GM23338 (cell line): ENCODE data around the gene CMSS1. TPM values are rescaled to one million over a fixed set of nuclear protein-coding genes. Genes with fewer than 3 reads are reported as not detected.

Source experiments
- ATAC-seq: fragments of 200-7000 bp; cut with Tn5 transposase; 3 replicates; pipeline ENCODE4 v1.9.1; 2020
- DNase-seq: peaks from one replicate; pipeline ENCODE4 v3.0.0-alpha.2; 2015; ENCODE audit warnings: low spot score
- H2AFZ ChIP-seq: fragments of 200-600 bp; sonication (generic); 2 replicates; pipeline ENCODE4 v1.8.0; 2016; ENCODE audit warnings: antibody characterized with exemption, mild to moderate bottlenecking, moderate library complexity
- H3F3A ChIP-seq: fragments of 200-600 bp; sonication (generic); replicated peaks from 2 replicates; pipeline ENCODE4 v1.8.0; 2017; ENCODE audit warnings: antibody characterized with exemption, mixed run types, low read depth
- H3K27ac ChIP-seq: fragments of 200-600 bp; sonication (generic); 2 replicates; pipeline ENCODE4 v1.6.1; 2016; ENCODE audit warnings: low read depth
- H3K27me3 ChIP-seq: fragments of 200-600 bp; sonication (generic); 2 replicates; pipeline ENCODE4 v1.8.0; 2016; ENCODE audit warnings: mild to moderate bottlenecking, mixed run types, moderate library complexity; ENCODE audit not compliant: insufficient read depth
- H3K36me3 ChIP-seq: fragments of 200-600 bp; sonication (generic); 2 replicates; pipeline ENCODE4 v1.8.0; 2016; ENCODE audit warnings: mild to moderate bottlenecking; ENCODE audit not compliant: insufficient read depth
- H3K4me1 ChIP-seq: fragments of 200-600 bp; sonication (generic); 2 replicates; pipeline ENCODE4 v1.8.0; 2016; ENCODE audit warnings: mild to moderate bottlenecking, moderate library complexity; ENCODE audit not compliant: insufficient read depth
- H3K4me2 ChIP-seq: fragments of 200-600 bp; sonication (generic); 2 replicates; pipeline ENCODE4 v1.7.1; 2017; ENCODE audit warnings: mixed run types
- H3K4me3 ChIP-seq: fragments of 200-600 bp; sonication (generic); 2 replicates; pipeline ENCODE4 v1.6.1; 2016; ENCODE audit warnings: mixed run types
- H3K79me2 ChIP-seq: fragments of 200-600 bp; sonication (generic); replicated peaks from 2 replicates; pipeline ENCODE4 v1.8.0; 2017; ENCODE audit warnings: mild to moderate bottlenecking; ENCODE audit not compliant: insufficient read depth
- H3K9me2 ChIP-seq: fragments of 200-600 bp; sonication (generic); 2 replicates; pipeline ENCODE4 v1.8.0; 2017; ENCODE audit not compliant: insufficient read depth
- H4K20me1 ChIP-seq: fragments of 200-600 bp; sonication (generic); replicated peaks from 2 replicates; pipeline ENCODE4 v1.8.0; 2017; ENCODE audit warnings: mild to moderate bottlenecking; ENCODE audit not compliant: insufficient read depth
- H3K27ac Mint-ChIP-seq: 2 replicates; pipeline ENCODE4 v1.8.0; 2020; ENCODE audit warnings: inconsistent platforms, mild to moderate bottlenecking, moderate library complexity, mixed read lengths
- H3K27me3 Mint-ChIP-seq: 3 replicates; pipeline ENCODE4 v1.8.0; 2022; ENCODE audit warnings: low read depth, mild to moderate bottlenecking, moderate library complexity, mixed read lengths, inconsistent platforms; ENCODE audit not compliant: insufficient read depth, poor library complexity
- H3K36me3 Mint-ChIP-seq: 3 replicates; pipeline ENCODE4 v1.8.0; 2021; ENCODE audit warnings: low read depth, mild to moderate bottlenecking, inconsistent platforms, moderate library complexity, mixed read lengths
- H3K4me1 Mint-ChIP-seq: 3 replicates; pipeline ENCODE4 v1.8.0; 2020; ENCODE audit warnings: mild to moderate bottlenecking, inconsistent platforms, mixed read lengths
- H3K4me3 Mint-ChIP-seq: 3 replicates; pipeline ENCODE4 v1.8.0; 2021; ENCODE audit warnings: moderate library complexity, mild to moderate bottlenecking, inconsistent platforms, mixed read lengths
- H3K9me3 Mint-ChIP-seq: 3 replicates; pipeline ENCODE4 v1.8.0; 2020; ENCODE audit warnings: moderate library complexity, mild to moderate bottlenecking, inconsistent platforms, mixed read lengths
- CREB1 ChIP-seq: fragments of 250-450 bp; sonication (Bioruptor Pico); IDR thresholded peaks from 2 replicates; pipeline ENCODE4 v1.5.0; 2020; ENCODE audit warnings: low read depth, mild to moderate bottlenecking, moderate library complexity
- EZH2 ChIP-seq: fragments of 200-600 bp; sonication (generic); IDR thresholded peaks from one replicate; pipeline ENCODE4 v1.8.0; 2017; ENCODE audit warnings: antibody characterized with exemption, mild to moderate bottlenecking, low read depth; ENCODE audit not compliant: unreplicated experiment
- EZH2phosphoT487 ChIP-seq: fragments of 200-600 bp; sonication (generic); IDR thresholded peaks from one replicate; pipeline ENCODE4 v1.8.1; 2018; ENCODE audit warnings: antibody characterized with exemption; ENCODE audit not compliant: unreplicated experiment
- JUNB ChIP-seq: IDR thresholded peaks from one replicate; pipeline ENCODE4 v1.6.1; 2016; ENCODE audit warnings: antibody characterized with exemption; ENCODE audit not compliant: unreplicated experiment
- NANOG ChIP-seq: IDR thresholded peaks from 2 replicates; pipeline ENCODE4 v1.6.1; 2016; ENCODE audit warnings: antibody characterized with exemption, borderline replicate concordance
- POLR2AphosphoS5 ChIP-seq: IDR thresholded peaks from 2 replicates; pipeline ENCODE4 v1.6.1; 2016; ENCODE audit warnings: antibody characterized with exemption, low read depth
- STAT1 ChIP-seq: IDR thresholded peaks from one replicate; pipeline ENCODE4 v1.6.1; 2016; ENCODE audit warnings: antibody characterized with exemption; ENCODE audit not compliant: unreplicated experiment
- ZNF114 ChIP-seq: fragments of 250-450 bp; sonication (Bioruptor Pico); IDR thresholded peaks from 2 replicates; pipeline ENCODE4 v1.5.0; 2020; ENCODE audit warnings: mild to moderate bottlenecking, moderate library complexity
- ZNF331 ChIP-seq: fragments of 250-450 bp; sonication (Bioruptor Pico); IDR thresholded peaks from 2 replicates; pipeline ENCODE4 v1.5.0; 2020; ENCODE audit warnings: low read depth, mild to moderate bottlenecking, moderate library complexity
- polyA plus RNA-seq: library from polyadenylated mRNA; unstranded; fragments of >200 nt; fragmentation: Nextera tagmentation; extraction: Ambion mirVana; gene quantifications from 2 replicates; pipeline ENCODE4 v1.2.1, GENCODE V29; 2016
- total RNA-seq: library from RNA; depleted of rRNA; stranded (reverse); fragments of >200 nt; shearing (Covaris generic); gene quantifications from 2 replicates; pipeline ENCODE4 v1.2.3, GENCODE V29; 2014
- TF ChIP-seq, protein P1 (sequence below): IDR thresholded peaks from 2 replicates; pipeline ENCODE4 v1.6.1; 2016; ENCODE audit warnings: antibody characterized with exemption
- TF ChIP-seq, protein P2 (sequence below): fragments of 250-450 bp; sonication (Bioruptor Pico); IDR thresholded peaks from 2 replicates; pipeline ENCODE4 v1.5.0; 2020; ENCODE audit warnings: mild to moderate bottlenecking, moderate library complexity
- TF ChIP-seq, protein P3 (sequence below): IDR thresholded peaks from one replicate; pipeline ENCODE4 v1.6.1; 2018; ENCODE audit warnings: antibody characterized with exemption; ENCODE audit not compliant: unreplicated experiment
- TF ChIP-seq, protein P4 (sequence below), 2 experiments: fragments of 200-600 bp in 1 of 2; sonication (generic) in 1 of 2; conservative IDR thresholded peaks; 2 replicates each; pipeline versions ENCODE4 v1.5.1 to v1.6.1; 2016 to 2017; ENCODE audit warnings: antibody characterized with exemption in 2 of 2, low read depth in 2 of 2, mild to moderate bottlenecking in 2 of 2, moderate library complexity in 1 of 2

The CMSS1 gene
- total and polyA plus RNA-seq, 2 experiments from 2014 or later = 39.4 to 187 TPM

DNA sequence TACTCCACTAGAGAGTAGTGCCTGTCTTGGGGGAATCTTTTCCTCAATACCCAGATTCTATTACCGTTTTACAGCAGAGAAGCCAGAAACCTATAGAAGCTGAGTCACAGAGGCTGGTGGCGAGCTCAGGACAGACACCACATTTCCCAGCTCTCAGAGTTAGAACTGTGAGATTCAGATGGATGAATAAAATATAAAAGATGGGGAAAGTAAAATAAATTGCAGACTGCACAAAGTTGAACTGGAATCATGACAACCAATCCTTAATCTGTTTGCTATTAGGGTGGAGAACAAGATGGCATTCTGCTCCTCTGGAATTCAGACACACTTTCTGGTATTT lies 40.5 kb upstream of the CMSS1 start:
- H2AFZ ChIP-seq = peak overlapping the region; percentile 24; the same call in 1 of the 2 replicates
- DNase-seq (no peak), ATAC-seq (no peak)
- peaks cover 12% of the 10 kb centered on the region for H3K9me2 ChIP-seq
- H3K4me3 ChIP-seq = no peak overlapping the region
- Mint-ChIP-seq H3K9me3 (no peaks in the 10 kb centered on the region), H3K4me3 (no peak overlapping the region), H3K27me3 (no peaks in the 10 kb centered on the region), H3K36me3 (no peaks in the 10 kb centered on the region), H3K4me1 (peaks cover 6% of the 10 kb centered on the region; the same call in 2 of the 3 replicates), H3K27ac (no peak overlapping the region)
- H3K27me3 ChIP-seq = no peaks in the 10 kb centered on the region
- H3F3A ChIP-seq = no peaks in the 10 kb centered on the region
- TF ChIP-seq NANOG = no peak
- TF ChIP-seq EZH2phosphoT487 = no peak
- no peak for TF ChIP-seq STAT1
- TF ChIP-seq, protein P1, sequence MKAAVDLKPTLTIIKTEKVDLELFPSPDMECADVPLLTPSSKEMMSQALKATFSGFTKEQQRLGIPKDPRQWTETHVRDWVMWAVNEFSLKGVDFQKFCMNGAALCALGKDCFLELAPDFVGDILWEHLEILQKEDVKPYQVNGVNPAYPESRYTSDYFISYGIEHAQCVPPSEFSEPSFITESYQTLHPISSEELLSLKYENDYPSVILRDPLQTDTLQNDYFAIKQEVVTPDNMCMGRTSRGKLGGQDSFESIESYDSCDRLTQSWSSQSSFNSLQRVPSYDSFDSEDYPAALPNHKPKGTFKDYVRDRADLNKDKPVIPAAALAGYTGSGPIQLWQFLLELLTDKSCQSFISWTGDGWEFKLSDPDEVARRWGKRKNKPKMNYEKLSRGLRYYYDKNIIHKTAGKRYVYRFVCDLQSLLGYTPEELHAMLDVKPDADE = no peak
- TF ChIP-seq, protein P2, sequence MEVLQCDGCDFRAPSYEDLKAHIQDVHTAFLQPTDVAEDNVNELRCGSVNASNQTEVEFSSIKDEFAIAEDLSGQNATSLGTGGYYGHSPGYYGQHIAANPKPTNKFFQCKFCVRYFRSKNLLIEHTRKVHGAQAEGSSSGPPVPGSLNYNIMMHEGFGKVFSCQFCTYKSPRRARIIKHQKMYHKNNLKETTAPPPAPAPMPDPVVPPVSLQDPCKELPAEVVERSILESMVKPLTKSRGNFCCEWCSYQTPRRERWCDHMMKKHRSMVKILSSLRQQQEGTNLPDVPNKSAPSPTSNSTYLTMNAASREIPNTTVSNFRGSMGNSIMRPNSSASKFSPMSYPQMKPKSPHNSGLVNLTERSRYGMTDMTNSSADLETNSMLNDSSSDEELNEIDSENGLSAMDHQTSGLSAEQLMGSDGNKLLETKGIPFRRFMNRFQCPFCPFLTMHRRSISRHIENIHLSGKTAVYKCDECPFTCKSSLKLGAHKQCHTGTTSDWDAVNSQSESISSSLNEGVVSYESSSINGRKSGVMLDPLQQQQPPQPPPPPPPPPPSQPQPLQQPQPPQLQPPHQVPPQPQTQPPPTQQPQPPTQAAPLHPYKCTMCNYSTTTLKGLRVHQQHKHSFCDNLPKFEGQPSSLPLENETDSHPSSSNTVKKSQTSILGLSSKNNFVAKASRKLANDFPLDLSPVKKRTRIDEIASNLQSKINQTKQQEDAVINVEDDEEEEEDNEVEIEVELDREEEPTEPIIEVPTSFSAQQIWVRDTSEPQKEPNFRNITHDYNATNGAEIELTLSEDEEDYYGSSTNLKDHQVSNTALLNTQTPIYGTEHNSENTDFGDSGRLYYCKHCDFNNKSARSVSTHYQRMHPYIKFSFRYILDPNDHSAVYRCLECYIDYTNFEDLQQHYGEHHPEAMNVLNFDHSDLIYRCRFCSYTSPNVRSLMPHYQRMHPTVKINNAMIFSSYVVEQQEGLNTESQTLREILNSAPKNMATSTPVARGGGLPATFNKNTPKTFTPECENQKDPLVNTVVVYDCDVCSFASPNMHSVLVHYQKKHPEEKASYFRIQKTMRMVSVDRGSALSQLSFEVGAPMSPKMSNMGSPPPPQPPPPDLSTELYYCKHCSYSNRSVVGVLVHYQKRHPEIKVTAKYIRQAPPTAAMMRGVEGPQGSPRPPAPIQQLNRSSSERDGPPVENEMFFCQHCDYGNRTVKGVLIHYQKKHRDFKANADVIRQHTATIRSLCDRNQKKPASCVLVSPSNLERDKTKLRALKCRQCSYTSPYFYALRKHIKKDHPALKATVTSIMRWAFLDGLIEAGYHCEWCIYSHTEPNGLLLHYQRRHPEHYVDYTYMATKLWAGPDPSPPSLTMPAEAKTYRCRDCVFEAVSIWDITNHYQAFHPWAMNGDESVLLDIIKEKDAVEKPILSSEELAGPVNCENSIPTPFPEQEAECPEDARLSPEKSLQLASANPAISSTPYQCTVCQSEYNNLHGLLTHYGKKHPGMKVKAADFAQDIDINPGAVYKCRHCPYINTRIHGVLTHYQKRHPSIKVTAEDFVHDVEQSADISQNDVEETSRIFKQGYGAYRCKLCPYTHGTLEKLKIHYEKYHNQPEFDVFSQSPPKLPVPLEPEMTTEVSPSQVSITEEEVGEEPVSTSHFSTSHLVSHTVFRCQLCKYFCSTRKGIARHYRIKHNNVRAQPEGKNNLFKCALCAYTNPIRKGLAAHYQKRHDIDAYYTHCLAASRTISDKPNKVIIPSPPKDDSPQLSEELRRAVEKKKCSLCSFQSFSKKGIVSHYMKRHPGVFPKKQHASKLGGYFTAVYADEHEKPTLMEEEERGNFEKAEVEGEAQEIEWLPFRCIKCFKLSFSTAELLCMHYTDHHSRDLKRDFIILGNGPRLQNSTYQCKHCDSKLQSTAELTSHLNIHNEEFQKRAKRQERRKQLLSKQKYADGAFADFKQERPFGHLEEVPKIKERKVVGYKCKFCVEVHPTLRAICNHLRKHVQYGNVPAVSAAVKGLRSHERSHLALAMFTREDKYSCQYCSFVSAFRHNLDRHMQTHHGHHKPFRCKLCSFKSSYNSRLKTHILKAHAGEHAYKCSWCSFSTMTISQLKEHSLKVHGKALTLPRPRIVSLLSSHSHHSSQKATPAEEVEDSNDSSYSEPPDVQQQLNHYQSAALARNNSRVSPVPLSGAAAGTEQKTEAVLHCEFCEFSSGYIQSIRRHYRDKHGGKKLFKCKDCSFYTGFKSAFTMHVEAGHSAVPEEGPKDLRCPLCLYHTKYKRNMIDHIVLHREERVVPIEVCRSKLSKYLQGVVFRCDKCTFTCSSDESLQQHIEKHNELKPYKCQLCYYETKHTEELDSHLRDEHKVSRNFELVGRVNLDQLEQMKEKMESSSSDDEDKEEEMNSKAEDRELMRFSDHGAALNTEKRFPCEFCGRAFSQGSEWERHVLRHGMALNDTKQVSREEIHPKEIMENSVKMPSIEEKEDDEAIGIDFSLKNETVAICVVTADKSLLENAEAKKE (CRISPR knock-in tag) = no peak
- TF ChIP-seq ZNF331 (CRISPR knock-in tag) = no peak
- TF ChIP-seq JUNB = no peak
- TF ChIP-seq EZH2 = no peak
- no peak for TF ChIP-seq POLR2AphosphoS5
- TF ChIP-seq, protein P3, sequence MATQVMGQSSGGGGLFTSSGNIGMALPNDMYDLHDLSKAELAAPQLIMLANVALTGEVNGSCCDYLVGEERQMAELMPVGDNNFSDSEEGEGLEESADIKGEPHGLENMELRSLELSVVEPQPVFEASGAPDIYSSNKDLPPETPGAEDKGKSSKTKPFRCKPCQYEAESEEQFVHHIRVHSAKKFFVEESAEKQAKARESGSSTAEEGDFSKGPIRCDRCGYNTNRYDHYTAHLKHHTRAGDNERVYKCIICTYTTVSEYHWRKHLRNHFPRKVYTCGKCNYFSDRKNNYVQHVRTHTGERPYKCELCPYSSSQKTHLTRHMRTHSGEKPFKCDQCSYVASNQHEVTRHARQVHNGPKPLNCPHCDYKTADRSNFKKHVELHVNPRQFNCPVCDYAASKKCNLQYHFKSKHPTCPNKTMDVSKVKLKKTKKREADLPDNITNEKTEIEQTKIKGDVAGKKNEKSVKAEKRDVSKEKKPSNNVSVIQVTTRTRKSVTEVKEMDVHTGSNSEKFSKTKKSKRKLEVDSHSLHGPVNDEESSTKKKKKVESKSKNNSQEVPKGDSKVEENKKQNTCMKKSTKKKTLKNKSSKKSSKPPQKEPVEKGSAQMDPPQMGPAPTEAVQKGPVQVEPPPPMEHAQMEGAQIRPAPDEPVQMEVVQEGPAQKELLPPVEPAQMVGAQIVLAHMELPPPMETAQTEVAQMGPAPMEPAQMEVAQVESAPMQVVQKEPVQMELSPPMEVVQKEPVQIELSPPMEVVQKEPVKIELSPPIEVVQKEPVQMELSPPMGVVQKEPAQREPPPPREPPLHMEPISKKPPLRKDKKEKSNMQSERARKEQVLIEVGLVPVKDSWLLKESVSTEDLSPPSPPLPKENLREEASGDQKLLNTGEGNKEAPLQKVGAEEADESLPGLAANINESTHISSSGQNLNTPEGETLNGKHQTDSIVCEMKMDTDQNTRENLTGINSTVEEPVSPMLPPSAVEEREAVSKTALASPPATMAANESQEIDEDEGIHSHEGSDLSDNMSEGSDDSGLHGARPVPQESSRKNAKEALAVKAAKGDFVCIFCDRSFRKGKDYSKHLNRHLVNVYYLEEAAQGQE = no peak
- TF ChIP-seq, protein P4, sequence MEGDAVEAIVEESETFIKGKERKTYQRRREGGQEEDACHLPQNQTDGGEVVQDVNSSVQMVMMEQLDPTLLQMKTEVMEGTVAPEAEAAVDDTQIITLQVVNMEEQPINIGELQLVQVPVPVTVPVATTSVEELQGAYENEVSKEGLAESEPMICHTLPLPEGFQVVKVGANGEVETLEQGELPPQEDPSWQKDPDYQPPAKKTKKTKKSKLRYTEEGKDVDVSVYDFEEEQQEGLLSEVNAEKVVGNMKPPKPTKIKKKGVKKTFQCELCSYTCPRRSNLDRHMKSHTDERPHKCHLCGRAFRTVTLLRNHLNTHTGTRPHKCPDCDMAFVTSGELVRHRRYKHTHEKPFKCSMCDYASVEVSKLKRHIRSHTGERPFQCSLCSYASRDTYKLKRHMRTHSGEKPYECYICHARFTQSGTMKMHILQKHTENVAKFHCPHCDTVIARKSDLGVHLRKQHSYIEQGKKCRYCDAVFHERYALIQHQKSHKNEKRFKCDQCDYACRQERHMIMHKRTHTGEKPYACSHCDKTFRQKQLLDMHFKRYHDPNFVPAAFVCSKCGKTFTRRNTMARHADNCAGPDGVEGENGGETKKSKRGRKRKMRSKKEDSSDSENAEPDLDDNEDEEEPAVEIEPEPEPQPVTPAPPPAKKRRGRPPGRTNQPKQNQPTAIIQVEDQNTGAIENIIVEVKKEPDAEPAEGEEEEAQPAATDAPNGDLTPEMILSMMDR (conservative IDR thresholded peaks at IDR 0.05; ENCODE audit: low read depth in 2 of 2) = no peak
- TF ChIP-seq ZNF114 (CRISPR knock-in tag) = no peak
- TF ChIP-seq CREB1 = no peak
- peaks cover 6% of the 10 kb centered on the region; the same call in 1 of the 2 replicates for H3K4me1 ChIP-seq
- H3K36me3 ChIP-seq = no peaks in the 10 kb centered on the region
- no peaks in the 10 kb centered on the region for H4K20me1 ChIP-seq
- H3K79me2 ChIP-seq = no peaks in the 10 kb centered on the region
- H3K4me2 ChIP-seq = no peak overlapping the region
- H3K27ac ChIP-seq = no peak overlapping the region
